ENCODE data around the gene SERPING1. TPM values are rescaled to one million over a fixed set of nuclear protein-coding genes. Genes with fewer than 3 reads are reported as not detected.

The SERPING1 gene
- total RNA-seq, 3 donors from 2014 or later (not counting 1 experiment from before 2014, with no cell fraction given): 0.50 TPM; not detected in 2

GRCh38 chr11:57632116-57632515 lies 34.6 kb downstream of the SERPING1 start:
- H3K9me3 ChIP-seq (ENCODE audit: control insufficient read depth, insufficient read depth, low read length): no peaks in the 10 kb centered on the region
- no peaks in the 10 kb centered on the region for H3K36me3 Mint-ChIP-seq
- no peak overlapping the region for H3K4me3 Mint-ChIP-seq
- no peak overlapping the region for H3K27ac Mint-ChIP-seq
- DNase-seq: no peak
- H3K27me3 ChIP-seq (ENCODE audit: control insufficient read depth, insufficient read depth, low read length): peaks cover under 1% of the 10 kb centered on the region
- H3K9me3 Mint-ChIP-seq: no peaks in the 10 kb centered on the region
- WGBS (ENCODE audit: insufficient coverage): 84% methylated on average over 5 of the region's 5 CpGs
- peaks cover 24 to 29% of the 10 kb centered on the region in 2 donors for H3K27me3 Mint-ChIP-seq (ENCODE audit: low read depth in 2 of 2)
- ATAC-seq: no peak
- H3K4me1 ChIP-seq (ENCODE audit: control insufficient read depth, insufficient read depth, low read length): no peaks in the 10 kb centered on the region
- no peak overlapping the region for H3K4me3 ChIP-seq (ENCODE audit: low read length)
- intact Hi-C loops (cut with micrococcal nuclease): no loop called here
- no peaks in the 10 kb centered on the region for H3K36me3 ChIP-seq (ENCODE audit: control insufficient read depth, insufficient read depth, low read length)
- H3K4me1 Mint-ChIP-seq: no peaks in the 10 kb centered on the region
- TF ChIP-seq, protein P1, sequence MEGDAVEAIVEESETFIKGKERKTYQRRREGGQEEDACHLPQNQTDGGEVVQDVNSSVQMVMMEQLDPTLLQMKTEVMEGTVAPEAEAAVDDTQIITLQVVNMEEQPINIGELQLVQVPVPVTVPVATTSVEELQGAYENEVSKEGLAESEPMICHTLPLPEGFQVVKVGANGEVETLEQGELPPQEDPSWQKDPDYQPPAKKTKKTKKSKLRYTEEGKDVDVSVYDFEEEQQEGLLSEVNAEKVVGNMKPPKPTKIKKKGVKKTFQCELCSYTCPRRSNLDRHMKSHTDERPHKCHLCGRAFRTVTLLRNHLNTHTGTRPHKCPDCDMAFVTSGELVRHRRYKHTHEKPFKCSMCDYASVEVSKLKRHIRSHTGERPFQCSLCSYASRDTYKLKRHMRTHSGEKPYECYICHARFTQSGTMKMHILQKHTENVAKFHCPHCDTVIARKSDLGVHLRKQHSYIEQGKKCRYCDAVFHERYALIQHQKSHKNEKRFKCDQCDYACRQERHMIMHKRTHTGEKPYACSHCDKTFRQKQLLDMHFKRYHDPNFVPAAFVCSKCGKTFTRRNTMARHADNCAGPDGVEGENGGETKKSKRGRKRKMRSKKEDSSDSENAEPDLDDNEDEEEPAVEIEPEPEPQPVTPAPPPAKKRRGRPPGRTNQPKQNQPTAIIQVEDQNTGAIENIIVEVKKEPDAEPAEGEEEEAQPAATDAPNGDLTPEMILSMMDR (IDR thresholded peaks at IDR 0.05): no peak
- no peak overlapping the region for H3K27ac ChIP-seq (ENCODE audit: low read length)

- peaks cover 37 to 38% of the 10 kb centered on the region in 2 donors for H3K27me3 Mint-ChIP-seq (ENCODE audit: low read depth in 2 of 2)
- H3K9me3 ChIP-seq (ENCODE audit: control insufficient read depth, insufficient read depth, low read length): no peaks in the 10 kb centered on the region
- ATAC-seq: no peak
- H3K27ac Mint-ChIP-seq: no peak overlapping the region
- DNase-seq: no peak
- WGBS (ENCODE audit: insufficient coverage): 87% methylated on average over 6 of the region's 6 CpGs
- intact Hi-C loops (cut with micrococcal nuclease): no loop called here
- no peak overlapping the region for H3K4me3 Mint-ChIP-seq
- H3K4me1 Mint-ChIP-seq: peaks cover 2 to 9% of the 10 kb centered on the region in 2 donors
- peaks cover 12% of the 10 kb centered on the region for H3K27me3 ChIP-seq (ENCODE audit: control insufficient read depth, insufficient read depth, low read length)
- no peaks in the 10 kb centered on the region for H3K9me3 Mint-ChIP-seq
- TF ChIP-seq, protein P1 (IDR thresholded peaks at IDR 0.05): no peak
- no peaks in the 10 kb centered on the region for H3K36me3 ChIP-seq (ENCODE audit: control insufficient read depth, insufficient read depth, low read length)
- peaks cover 12% of the 10 kb centered on the region for H3K4me1 ChIP-seq (ENCODE audit: control insufficient read depth, insufficient read depth, low read length)
- H3K4me3 ChIP-seq (ENCODE audit: low read length): no peak overlapping the region
- H3K27ac ChIP-seq (ENCODE audit: low read length): no peak overlapping the region
- no peaks in the 10 kb centered on the region for H3K36me3 Mint-ChIP-seq
Observed at GRCh38 chr11:57633394-57634070, 36.0 kb downstream of the SERPING1 start.

- intact Hi-C loops (cut with micrococcal nuclease): no loop called here
- Mint-ChIP-seq H3K27ac (no peak overlapping the region), H3K4me3 (no peak overlapping the region), H3K4me1 (peaks cover 9 to 17% of the 10 kb centered on the region in 2 donors), H3K27me3 (ENCODE audit: low read depth in 2 of 2) (peaks cover 38 to 41% of the 10 kb centered on the region in 2 donors), H3K9me3 (no peaks in the 10 kb centered on the region), H3K36me3 (no peaks in the 10 kb centered on the region)
- Histone ChIP-seq H3K4me1 (ENCODE audit: control insufficient read depth, insufficient read depth, low read length) (peaks cover 19% of the 10 kb centered on the region), H3K4me3 (ENCODE audit: low read length) (no peak overlapping the region), H3K9me3 (ENCODE audit: control insufficient read depth, insufficient read depth, low read length) (no peaks in the 10 kb centered on the region), H3K27ac (ENCODE audit: low read length) (no peak overlapping the region), H3K27me3 (ENCODE audit: control insufficient read depth, insufficient read depth, low read length) (peaks cover 13% of the 10 kb centered on the region), H3K36me3 (ENCODE audit: control insufficient read depth, insufficient read depth, low read length) (no peaks in the 10 kb centered on the region)
- no peak for ATAC-seq
- TF ChIP-seq, protein P1 (IDR thresholded peaks at IDR 0.05): no peak
- no peak for DNase-seq
Observed at GRCh38 chr11:57634311-57634710, 36.8 kb downstream of the SERPING1 start.

DNA sequence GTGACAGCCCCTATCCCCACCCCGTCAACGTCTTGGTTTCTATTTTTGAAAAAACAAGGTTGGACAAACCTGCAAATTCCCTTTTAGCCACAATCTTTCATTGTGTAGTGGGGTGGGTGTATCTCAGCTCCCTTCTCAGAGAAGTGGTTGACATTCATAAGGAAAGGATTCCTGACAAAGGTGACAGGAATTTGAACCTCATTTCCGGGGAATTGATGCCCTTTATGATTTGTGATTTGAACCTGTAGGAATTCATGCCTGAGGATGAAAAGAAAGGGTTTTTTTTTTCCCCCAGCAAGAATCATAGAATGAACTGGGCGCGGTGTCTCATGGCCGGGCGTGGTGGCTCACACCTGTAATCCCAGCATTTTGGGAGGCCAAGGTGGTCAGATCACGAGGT lies 37.8 kb downstream of the SERPING1 start:
- H3K27me3 ChIP-seq (ENCODE audit: control insufficient read depth, insufficient read depth, low read length): peaks cover 15% of the 10 kb centered on the region
- 89% methylated on average over 8 of the region's 8 CpGs for WGBS (ENCODE audit: insufficient coverage)
- Mint-ChIP-seq H3K4me1 (peaks cover 9 to 19% of the 10 kb centered on the region in 2 donors), H3K4me3 (no peak overlapping the region), H3K27me3 (ENCODE audit: low read depth in 2 of 2) (peaks cover 38 to 40% of the 10 kb centered on the region in 2 donors), H3K9me3 (no peaks in the 10 kb centered on the region), H3K36me3 (no peaks in the 10 kb centered on the region), H3K27ac (no peak overlapping the region)
- TF ChIP-seq, protein P1 (IDR thresholded peaks at IDR 0.05): no peak
- no peak overlapping the region for H3K4me3 ChIP-seq (ENCODE audit: low read length)
- no peak overlapping the region for H3K27ac ChIP-seq (ENCODE audit: low read length)
- no peak for ATAC-seq
- intact Hi-C loops (cut with micrococcal nuclease): no loop called here
- DNase-seq: no peak
- H3K36me3 ChIP-seq (ENCODE audit: control insufficient read depth, insufficient read depth, low read length): no peaks in the 10 kb centered on the region
- H3K9me3 ChIP-seq (ENCODE audit: control insufficient read depth, insufficient read depth, low read length): no peaks in the 10 kb centered on the region
- peaks cover 24% of the 10 kb centered on the region for H3K4me1 ChIP-seq (ENCODE audit: control insufficient read depth, insufficient read depth, low read length)

All from natural killer cell (primary cell).